Cardiac muscle cell (in vitro differentiated cells and primary cell): ENCODE data around the gene STIM2. TPM values are rescaled to one million over a fixed set of nuclear protein-coding genes. Genes with fewer than 3 reads are reported as not detected.
A peak's percentile ranks its signal among the peaks of the same experiment; 100 is the strongest.

ENCODE experiments used
- DNase-seq, 2 donors: peaks; one replicate each; pipeline versions ENCODE4 v3.0.0 to v3.0.0-alpha.2; 2010 to 2017; ENCODE audit warnings: low read depth in 1 of 2, low spot score in 1 of 2
- H3K27ac ChIP-seq: fragments of 200-600 bp; sonication (generic); 2 replicates; pipeline ENCODE4 v1.5.1; 2016
- H3K27me3 ChIP-seq: fragments of 200-600 bp; sonication (generic); 2 replicates; pipeline ENCODE4 v1.6.0; 2016; ENCODE audit warnings: control low read depth
- H3K36me3 ChIP-seq: fragments of 200-600 bp; sonication (generic); 2 replicates; pipeline ENCODE4 v1.5.1; 2016; ENCODE audit warnings: control low read depth
- H3K4me1 ChIP-seq: fragments of 200-600 bp; sonication (generic); 2 replicates; pipeline ENCODE4 v1.8.1; 2017; ENCODE audit warnings: low read depth, mild to moderate bottlenecking, mixed run types
- H3K4me3 ChIP-seq: fragments of 200-600 bp; sonication (generic); 2 replicates; pipeline ENCODE4 v1.5.1; 2016; ENCODE audit warnings: mild to moderate bottlenecking
- H3K9me3 ChIP-seq: fragments of 200-600 bp; sonication (generic); 2 replicates; pipeline ENCODE4 v1.5.1; 2017; ENCODE audit warnings: low read depth, mild to moderate bottlenecking, control low read depth
- CTCF ChIP-seq: IDR thresholded peaks from 2 replicates; pipeline ENCODE4 v1.5.1; 2012; ENCODE audit warnings: low read depth, mild to moderate bottlenecking, low read length
- polyA plus RNA-seq: library from polyadenylated mRNA; unstranded; fragments of >200 nt; fragmentation: Nextera tagmentation; extraction: Ambion mirVana; gene quantifications from 2 replicates; pipeline ENCODE4 v1.2.1, GENCODE V29; 2016
- total RNA-seq: library from RNA; depleted of rRNA; stranded (reverse); fragments of >200 nt; gene quantifications from 2 replicates; pipeline ENCODE4 v1.2.3, GENCODE V29; 2016

Gene STIM2
- total and polyA plus RNA-seq, 2 experiments from 2014 or later, result 33.9 to 35.2 TPM

- Histone ChIP-seq H3K36me3 (no peaks in the 10 kb centered on the region), H3K27me3 (no peaks in the 10 kb centered on the region), H3K27ac (no peak overlapping the region), H3K4me3 (no peak overlapping the region), H3K9me3 (no peaks in the 10 kb centered on the region), H3K4me1 (peaks cover 25% of the 10 kb centered on the region)
- peak in 1 of 2 donors; percentile 25 for DNase-seq
- no peak for TF ChIP-seq CTCF
Measured at GRCh38 chr4:26896636-26897035, 36.0 kb downstream of the STIM2 start.

GRCh38 chr4:26899991-26900390 lies 39.4 kb downstream of the STIM2 start:
- DNase-seq, result peak; percentile 11 to 47
- Histone ChIP-seq H3K27me3 (no peaks in the 10 kb centered on the region), H3K4me1 (peaks cover 25% of the 10 kb centered on the region), H3K4me3 (peak overlapping the region; percentile 6), H3K9me3 (no peaks in the 10 kb centered on the region), H3K36me3 (no peaks in the 10 kb centered on the region), H3K27ac (peak overlapping the region; percentile 52)
- TF ChIP-seq CTCF, result no peak

GRCh38 chr4:26900765-26901164 lies 40.1 kb downstream of the STIM2 start:
- Histone ChIP-seq H3K9me3 (no peaks in the 10 kb centered on the region), H3K4me3 (no peak overlapping the region), H3K36me3 (no peaks in the 10 kb centered on the region), H3K4me1 (peaks cover 20% of the 10 kb centered on the region), H3K27ac (no peak overlapping the region), H3K27me3 (no peaks in the 10 kb centered on the region)
- TF ChIP-seq CTCF, result no peak
- DNase-seq, result no peak

- Histone ChIP-seq H3K27me3 (no peaks in the 10 kb centered on the region), H3K4me3 (no peak overlapping the region), H3K36me3 (no peaks in the 10 kb centered on the region), H3K27ac (no peak overlapping the region), H3K9me3 (no peaks in the 10 kb centered on the region), H3K4me1 (peaks cover 11% of the 10 kb centered on the region)
- no peak for TF ChIP-seq CTCF
- DNase-seq, result no peak
Measured at GRCh38 chr4:26905172-26905571, 44.5 kb downstream of the STIM2 start.

GRCh38 chr4:26907731-26908599 lies 47.3 kb downstream of the STIM2 start:
- Histone ChIP-seq H3K9me3 (no peaks in the 10 kb centered on the region), H3K27ac (no peak overlapping the region), H3K27me3 (no peaks in the 10 kb centered on the region), H3K4me1 (peaks cover 3% of the 10 kb centered on the region), H3K4me3 (no peak overlapping the region), H3K36me3 (no peaks in the 10 kb centered on the region)
- no peak for DNase-seq
- TF ChIP-seq CTCF, result no peak
